NCI-H2171 (cell line): ENCODE data around the gene FKBP10.
"Not testable (repeated sequence)": the region's sequence is repeated elsewhere in the genome, so short reads cannot be mapped to it uniquely, and the experiment has no call there.

Experiments used
- DNase-seq: peaks from one replicate; lab custom pipeline; 2025; lab: John Stamatoyannopoulos, UW

Gene FKBP10

GRCh38 chr17:41811549-41812380 is 1.0 kb upstream of the FKBP10 start, which contains the start of gene P3H4:
TSS of gene P3H4 (minus strand) at chr17:41811949. CDS start at chr17:41811915, 34 bp downstream.
- DNase-seq, result peak; percentile 50

- no peak for DNase-seq
These were observed 412 bp downstream of the FKBP10 start for GRCh38 chr17:41813152-41813680.

- DNase-seq, result no peak
These were observed 908 bp downstream of the FKBP10 start for GRCh38 chr17:41813699-41814124.

- no peak for DNase-seq
These were observed 1.4 kb downstream of the FKBP10 start for GRCh38 chr17:41814195-41814594.

- no peak for DNase-seq
These were observed 4.0 kb downstream of the FKBP10 start for GRCh38 chr17:41816637-41817320.

GRCh38 chr17:41818024-41818423 is 5.2 kb downstream of the FKBP10 start:
- DNase-seq, result no peak

GRCh38 chr17:41821776-41822175 is 9.0 kb downstream of the FKBP10 start:
- no peak for DNase-seq

GRCh38 chr17:41822216-41823140 is 9.7 kb downstream of the FKBP10 start:
- no peak for DNase-seq

- DNase-seq, result no peak
These were observed 10.3 kb downstream of the FKBP10 start for GRCh38 chr17:41823141-41823524.

GRCh38 chr17:41823580-41823979 is 10.8 kb downstream of the FKBP10 start:
- no peak for DNase-seq

GRCh38 chr17:41824086-41824485 is 11.3 kb downstream of the FKBP10 start:
- no peak for DNase-seq

GRCh38 chr17:41825175-41825845 is 12.5 kb downstream of the FKBP10 start:
- DNase-seq, result no peak

- not testable (repeated sequence) for DNase-seq
These were observed 17.2 kb downstream of the FKBP10 start for GRCh38 chr17:41829961-41830360.

GRCh38 chr17:41835214-41835799 is 22.5 kb downstream of the FKBP10 start:
- DNase-seq, result no peak

- DNase-seq, result peak; percentile 63
These were observed 23.2 kb downstream of the FKBP10 start, which contains the start of gene NT5C3B for GRCh38 chr17:41835800-41836549. TSS of gene NT5C3B (minus strand) at chr17:41836232. CDS start at chr17:41836193, 39 bp downstream.

- no peak for DNase-seq
These were observed 23.9 kb downstream of the FKBP10 start for GRCh38 chr17:41836550-41837196.

GRCh38 chr17:41837761-41838538 is 25.1 kb downstream of the FKBP10 start, which contains the start of gene KLHL10:
TSS of gene KLHL10 (plus strand) at chr17:41837825. CDS start at chr17:41837933, 108 bp downstream.
- DNase-seq, result no peak

GRCh38 chr17:41839448-41839847 is 26.6 kb downstream of the FKBP10 start:
- not testable (repeated sequence) for DNase-seq

- not testable (repeated sequence) for DNase-seq
These were observed 28.0 kb downstream of the FKBP10 start for GRCh38 chr17:41840781-41841180.
